Measurements from ENCODE around the gene GRHL1.
"Not testable (repeated sequence)": the region's sequence is repeated elsewhere in the genome, so short reads cannot be mapped to it uniquely, and the experiment has no call there.

Gene GRHL1

DNA sequence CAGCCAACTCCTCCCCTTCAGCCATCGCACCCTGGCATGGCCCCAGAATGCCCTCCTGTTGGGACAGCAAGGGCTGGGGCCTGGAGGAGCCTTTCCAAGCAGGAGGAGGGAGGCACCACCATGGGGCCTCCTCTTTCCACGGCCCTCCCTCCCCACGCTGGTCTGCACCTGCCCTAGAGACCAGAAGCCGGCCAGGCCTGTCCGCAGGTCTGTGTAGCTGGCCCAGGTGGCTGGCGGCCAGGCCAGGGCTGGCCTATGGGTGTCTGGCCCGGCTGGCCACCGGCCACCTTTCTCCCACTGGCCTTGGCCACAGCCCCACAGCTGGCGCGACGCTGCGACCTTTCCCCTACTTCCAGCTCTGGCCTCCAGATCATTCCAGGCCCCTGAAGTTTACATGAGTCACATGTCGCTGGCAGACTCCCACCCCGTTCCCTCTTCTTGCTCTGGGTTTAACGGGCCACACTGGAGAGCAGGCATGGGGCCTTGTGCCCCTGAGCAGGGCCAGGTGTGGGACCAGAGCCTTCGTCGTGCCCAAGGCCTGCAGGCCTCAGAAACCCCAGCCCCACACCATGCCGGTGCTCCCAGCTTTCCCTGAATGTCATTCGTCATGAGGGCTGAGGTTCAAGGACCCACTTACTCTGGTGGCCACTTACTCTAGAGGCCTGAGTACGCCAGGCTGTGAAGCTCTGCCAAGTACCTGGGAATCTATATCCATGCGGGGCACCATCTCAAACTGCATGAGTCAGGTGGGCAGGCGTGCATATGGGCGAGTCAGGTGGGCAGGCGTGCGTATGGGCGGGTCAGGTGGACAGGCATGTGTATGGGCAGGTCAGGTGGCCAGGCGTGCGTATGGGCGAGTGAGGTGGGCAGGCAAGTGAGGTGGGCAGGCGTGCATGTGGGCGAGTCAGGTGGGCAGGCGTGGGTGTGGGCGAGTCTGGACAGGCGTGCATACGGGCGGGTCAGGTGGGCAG is 58.6 kb downstream of the GRHL1 start:
- DNase-seq (ENCODE audit: low spot score): no peak

DNA sequence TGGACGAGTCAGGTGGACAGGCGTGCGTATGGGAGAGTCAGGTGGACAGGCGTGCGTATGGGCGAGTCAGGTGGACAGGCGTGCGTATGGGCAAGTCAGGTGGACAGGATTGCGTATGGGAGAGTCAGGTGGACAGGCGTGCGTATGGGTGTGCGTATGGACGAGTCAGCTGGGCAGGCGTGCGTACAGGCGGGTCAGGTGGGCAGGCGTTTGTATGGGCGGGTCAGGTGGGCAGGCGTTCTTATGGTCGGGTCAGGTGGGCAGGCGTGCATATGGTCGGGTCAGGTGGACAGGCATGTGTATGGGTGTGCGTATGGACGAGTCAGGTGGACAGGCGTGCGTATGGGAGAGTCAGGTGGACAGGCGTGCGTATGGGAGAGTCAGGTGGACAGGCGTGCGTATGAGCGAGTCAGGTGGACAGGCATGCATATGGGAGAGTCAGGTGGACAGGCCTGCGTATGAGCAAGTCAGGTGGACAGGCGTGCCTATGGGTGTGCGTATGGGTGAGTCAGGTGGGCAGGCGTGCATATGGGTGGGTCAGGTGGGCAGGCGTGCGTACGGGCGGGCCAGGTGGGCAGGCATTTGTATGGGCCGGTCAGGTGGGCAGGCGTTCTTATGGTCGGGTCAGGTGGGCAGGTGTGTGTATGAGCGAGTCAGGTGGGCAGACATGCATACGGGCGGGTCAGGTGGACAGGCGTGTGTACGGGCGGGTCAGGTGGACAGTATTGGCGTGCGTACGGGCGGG is 59.5 kb downstream of the GRHL1 start:
- not testable (repeated sequence) for DNase-seq (ENCODE audit: low spot score)

DNA sequence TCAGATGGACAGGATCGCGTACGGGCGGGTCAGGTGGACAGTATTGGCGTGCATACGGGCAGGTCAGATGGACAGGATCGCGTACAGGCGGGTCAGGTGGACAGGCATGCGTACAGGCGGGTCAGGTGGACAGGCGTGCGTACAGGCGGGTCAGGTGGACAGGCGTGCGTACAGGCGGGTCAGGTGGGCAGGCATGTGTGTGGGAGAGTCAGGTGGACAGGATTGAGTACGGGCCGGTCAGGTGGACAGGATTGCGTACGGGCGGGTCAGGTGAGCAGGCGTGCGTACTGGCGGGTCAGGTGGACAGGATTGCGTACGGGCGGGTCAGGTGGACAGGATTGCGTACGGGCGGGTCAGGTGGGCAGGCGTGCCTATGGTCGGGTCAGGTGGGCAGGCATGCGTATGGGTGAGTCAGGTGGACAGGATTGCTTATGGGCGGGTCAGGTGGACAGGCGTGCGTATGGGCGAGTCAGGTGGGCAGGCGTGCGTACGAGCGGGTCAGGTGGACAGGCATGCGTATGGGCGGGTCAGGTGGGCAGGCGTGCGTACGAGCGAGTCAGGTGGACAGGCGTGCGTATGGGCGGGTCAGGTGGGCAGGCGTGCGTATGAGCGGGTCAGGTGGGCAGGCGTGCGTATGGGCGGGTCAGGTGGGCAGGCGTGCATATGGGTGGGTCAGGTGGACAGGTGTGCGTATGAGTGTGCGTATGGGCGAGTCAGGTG is 60.3 kb downstream of the GRHL1 start:
- not testable (repeated sequence) for DNase-seq (ENCODE audit: low spot score)

DNA sequence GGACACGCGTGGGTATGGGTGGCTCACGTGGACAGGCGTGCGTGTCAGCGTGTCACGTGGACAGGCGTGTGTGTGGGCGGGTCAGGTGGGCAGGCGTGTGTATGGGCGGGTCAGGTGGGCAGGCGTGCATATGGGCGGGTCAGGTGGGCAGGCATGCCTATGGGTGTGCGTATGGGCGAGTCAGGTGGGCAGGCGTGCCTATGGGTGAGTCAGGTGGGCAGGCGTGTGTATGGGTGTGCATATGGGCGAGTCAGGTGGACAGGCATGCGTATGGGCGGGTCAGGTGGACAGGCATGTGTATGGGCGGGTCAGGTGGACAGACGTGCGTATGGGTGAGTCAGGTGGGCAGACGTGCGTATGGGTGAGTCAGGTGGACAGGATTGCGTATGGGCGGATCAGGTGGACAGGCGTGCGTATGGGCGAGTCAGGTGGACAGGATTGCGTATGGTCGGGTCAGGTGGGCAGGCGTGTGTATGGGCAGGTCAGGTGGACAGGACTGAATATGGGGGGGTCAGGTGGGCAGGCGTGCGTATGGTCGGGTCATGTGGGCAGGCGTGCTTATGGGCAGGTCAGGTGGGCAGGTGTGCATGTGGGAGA is 61.0 kb downstream of the GRHL1 start:
- DNase-seq (ENCODE audit: low spot score): not testable (repeated sequence)

DNA sequence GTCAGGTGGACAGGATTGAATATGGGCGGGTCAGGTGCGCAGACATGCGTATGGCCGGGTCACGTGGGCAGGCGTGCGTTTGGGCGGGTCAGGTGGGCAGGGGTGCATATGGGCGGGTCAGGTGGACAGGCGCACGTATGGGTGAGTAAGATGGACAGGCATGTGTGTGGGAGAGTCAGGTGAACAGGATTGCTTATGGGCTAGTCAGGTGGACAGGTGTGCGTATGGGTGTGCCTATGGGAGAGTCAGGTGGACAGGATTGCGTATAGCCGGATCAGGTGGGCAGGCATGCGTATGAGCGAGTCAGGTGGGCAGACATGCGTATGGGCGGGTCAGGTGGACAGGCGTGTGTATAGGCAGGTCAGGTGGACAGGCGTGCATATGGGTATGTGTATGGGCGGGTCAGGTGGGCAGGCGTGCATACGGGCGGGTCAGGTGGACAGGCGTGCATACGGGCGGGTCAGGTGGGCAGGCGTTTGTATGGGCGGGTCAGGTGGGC is 61.5 kb downstream of the GRHL1 start:
- no peak for DNase-seq (ENCODE audit: low spot score)

DNA sequence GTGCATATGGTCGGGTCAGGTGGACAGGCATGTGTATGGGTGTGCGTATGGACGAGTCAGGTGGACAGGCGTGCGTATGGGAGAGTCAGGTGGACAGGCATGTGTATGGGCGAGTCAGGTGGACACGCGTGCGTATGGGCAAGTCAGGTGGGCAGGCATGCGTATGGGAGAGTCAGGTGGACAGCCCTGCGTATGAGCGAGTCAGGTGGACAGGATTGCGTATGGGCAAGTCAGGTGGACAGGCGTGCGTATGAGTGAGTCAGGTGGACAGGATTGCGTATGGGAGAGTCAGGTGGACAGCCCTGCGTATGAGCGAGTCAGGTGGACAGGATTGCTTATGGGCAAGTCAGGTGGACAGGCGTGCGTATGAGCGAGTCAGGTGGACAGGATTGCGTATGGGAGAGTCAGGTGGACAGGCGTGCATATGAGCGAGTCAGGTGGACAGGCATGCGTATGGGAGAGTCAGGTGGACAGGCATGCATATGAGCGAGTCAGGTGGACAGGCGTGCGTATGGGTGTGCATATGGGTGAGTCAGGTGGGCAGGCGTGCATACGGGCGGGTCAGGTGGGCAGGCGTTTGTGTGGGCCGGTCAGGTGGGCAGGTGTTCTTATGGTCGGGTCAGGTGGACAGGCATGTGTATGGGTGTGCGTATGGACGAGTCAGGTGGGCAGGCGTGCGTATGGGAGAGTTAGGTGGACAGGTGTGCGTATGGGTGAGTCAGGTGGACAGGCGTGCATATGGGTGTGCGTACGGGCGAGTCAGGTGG is 62.3 kb downstream of the GRHL1 start:
- DNase-seq (ENCODE audit: low spot score): not testable (repeated sequence)

DNA sequence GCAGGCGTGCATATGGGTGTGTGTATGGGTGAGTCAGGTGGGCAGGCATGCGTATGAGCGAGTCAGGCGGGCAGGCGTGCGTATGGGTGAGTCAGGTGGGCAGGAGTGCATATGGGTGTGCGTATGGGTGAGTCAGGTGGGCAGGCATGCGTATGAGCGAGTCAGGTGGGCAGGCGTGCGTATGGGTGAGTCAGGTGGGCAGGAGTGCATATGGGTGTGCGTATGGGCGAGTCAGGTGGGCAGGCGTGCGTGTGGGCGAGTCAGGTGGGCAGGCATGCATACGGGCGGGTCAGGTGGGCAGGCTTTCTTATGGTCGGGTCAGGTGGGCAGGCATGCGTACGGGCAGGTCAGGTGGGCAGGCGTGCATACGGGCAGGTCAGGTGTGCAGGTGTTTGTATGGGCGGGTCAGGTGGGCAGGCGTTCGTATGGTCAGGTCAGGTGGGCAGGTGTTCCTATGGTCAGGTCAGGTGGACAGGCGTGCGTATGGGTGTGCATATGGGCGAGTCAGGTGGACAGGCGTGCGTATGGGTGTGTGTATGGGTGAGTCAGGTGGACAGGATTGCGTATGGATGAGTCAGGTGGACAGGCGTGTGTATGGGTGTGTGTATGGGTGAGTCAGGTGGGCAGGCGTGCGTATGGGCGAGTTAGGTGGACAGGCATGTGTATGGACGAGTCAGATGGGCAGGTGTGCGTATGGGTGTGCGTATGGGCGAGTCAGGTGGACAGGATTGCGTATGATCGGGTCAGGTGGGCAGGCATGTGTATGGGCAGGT is 63.1 kb downstream of the GRHL1 start:
- no peak for DNase-seq (ENCODE audit: low spot score)

DNA sequence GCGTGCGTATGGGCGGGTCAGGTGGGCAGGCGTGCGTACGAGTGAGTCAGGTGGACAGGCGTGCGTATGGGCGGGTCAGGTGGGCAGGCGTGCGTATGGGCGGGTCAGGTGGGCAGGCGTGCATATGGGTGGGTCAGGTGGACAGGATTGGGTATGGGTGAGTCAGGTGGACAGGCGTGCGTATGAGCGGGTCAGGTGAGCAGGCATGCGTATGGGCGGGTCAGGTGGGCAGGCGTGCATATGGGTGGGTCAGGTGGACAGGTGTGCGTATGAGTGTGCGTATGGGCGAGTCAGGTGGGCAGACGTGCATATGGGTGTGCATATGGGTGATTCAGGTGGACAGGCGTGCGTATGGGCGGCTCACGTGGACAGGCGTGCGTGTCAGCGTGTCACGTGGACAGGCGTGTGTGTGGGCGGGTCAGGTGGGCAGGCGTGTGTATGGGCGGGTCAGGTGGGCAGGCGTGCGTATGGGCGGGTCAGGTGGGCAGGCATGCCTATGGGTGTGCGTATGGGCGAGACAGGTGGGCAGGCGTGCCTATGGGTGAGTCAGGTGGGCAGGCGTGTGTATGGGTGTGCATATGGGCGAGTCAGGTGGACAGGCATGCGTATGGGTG is 64.0 kb downstream of the GRHL1 start:
- DNase-seq (ENCODE audit: low spot score): not testable (repeated sequence)

DNA sequence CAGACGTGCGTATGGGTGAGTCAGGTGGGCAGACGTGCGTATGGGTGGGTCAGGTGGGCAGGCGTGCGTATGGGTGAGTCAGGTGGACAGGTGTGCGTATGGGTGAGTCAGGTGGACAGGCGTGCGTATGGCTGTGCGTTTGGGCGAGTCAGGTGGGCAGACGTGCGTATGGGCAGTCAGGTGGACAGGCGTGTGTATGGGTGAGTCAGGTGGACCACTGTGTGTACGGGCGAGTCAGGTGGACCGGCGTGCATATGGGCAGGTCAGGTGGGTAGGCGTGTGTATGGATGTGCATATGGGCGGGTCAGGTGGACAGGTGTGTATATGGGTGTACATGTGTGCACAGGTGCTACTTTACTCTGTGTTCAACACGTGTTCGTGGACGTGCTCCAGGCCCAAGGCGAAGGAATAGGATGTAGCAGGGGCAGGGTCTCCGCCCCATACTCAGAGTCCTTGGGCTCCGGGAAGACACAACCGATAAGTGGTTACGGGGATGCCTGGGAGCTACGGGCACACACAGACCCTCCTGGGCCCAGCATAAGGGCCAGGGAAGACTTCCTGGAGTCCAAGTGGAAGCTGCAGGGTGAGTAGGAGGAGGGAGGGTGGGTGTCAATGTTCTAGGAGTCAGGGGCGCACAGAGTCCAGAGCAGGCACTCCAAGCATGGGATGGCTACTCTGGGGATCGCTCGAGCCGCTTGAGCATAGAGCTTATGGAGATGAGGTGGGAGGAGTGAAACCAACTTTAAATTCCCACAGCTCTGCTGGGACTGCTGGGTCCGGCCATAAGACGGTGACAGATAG is 64.7 kb downstream of the GRHL1 start:
- no peak for DNase-seq (ENCODE audit: low spot score)

DNA sequence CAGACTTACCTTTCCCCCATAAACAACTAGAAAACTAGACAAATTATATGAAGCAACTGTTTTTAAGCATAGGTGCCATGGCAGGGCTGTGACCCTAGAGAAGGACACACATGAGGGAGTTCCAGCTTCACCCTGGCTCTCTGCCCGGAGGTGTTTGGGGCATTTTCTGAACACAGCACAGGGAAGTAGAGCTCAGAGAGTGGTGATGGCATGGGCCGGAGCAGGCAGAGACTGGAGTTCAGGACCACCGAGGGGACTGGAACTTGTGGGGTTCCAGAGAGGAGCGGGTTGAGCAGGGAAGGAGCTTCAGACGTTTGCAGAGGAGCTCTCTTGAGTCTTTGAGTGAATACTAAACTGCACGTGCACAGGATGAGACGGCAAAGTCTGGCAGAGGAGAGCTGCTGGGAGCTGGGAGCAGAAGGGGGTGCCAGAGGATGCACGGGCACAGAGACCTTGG is 65.3 kb downstream of the GRHL1 start:
- no peak for DNase-seq (ENCODE audit: low spot score)

DNA sequence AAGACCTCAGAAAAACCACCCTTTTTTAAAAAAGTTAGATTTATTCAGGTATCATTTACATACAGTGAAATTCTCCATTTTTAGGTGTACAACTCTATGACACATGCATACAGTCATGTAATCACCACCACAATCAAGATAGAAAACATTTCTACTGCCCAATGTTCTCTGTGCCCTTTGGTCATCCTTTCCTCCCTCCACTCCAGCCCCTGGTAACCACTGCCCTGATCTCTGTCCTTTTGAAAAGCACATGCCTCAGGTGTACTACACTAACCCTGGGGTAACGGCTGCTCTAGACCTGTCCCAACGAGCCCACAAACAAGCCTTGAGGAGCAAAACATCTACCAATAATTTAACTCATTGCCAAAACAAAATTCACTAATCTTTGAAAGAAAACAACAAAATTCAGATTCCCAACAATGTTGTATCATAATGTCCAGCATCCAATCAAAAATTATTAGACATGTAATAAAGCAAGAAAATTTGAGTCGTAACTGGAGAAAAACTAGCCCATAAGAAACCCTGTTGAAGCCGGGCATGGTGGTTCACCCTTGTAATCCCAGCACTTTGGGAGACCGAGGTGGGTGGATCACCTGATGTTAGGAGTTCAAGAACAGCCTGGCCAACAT is 65.9 kb downstream of the GRHL1 start:
- no peak for DNase-seq (ENCODE audit: low spot score)

DNA sequence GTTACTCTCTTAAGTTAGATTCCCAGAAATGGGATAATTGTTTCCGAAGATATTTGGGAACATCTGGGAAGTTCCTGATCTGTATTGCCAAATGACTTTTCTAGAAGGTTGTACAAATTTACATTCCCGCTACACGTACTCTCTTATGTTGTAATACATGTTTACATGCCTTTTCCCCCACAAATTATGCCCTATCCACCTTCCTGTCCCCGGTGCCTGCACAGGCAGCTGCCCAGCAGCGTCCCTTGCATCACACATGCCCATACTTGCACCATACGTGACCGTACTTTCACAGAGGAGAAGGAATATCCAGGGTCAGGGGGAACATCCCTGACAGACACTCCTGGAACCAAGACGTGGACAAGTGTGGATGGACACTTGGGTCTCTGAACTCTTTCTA is 67.7 kb downstream of the GRHL1 start:
- no peak for DNase-seq (ENCODE audit: low spot score)

DNA sequence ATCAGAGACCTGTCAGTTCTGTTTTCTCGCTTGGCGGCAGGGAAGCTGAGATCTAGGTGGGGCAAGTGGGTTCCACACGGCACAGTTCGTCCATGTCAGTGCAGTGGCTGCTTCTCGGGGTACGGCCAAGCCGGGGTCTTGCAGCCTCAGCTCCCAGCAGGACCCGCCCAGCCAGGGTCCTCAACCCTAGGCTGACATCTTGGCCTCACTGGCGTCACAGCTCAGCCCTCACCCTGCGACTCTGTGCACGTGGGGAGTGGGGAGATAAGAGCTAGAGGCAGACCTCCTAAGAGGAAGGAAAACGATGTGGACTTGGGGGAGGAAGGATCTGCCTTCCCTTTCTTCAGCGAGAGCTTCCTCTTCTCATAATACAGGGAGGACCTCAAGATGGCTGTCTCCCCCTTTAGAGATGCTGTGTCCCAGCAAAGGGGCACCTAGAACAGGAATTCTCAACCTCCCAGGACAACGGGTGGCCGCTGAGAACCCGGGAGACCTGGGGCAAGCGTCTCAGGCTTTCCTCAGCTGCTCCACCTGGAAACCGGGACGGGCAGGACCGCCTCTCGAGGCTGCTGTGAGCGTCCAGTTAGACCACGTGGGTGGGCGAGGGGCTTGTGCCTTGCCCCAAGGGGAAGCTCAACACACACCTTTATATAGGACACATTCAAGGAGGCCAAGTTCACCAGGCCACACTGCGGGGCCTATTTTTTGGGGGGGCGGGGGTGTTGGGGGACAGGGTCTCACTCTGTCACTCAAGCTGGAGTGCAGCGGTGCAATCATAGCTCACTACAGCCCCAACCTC is 68.3 kb downstream of the GRHL1 start:
- DNase-seq (ENCODE audit: low spot score): no peak

DNA sequence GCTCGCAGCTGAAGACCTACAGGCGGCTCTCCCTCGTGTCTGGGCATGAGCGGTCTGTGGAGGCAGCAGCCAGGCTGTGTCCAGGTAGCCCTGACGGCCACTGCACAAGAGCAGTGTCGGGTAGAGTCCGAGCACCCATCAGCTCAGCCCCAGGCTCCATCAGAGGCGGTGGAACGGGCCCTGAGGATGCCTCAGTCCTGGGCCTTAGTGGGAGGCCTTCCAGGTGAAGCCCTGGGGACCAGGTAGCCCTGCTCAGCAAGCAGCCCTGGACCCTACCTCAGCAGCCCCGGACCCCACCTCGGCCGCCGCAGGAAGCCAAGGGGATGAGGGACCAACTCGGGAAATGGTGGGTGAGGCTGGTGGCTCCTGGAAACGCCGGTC is 70.5 kb downstream of the GRHL1 start:
- DNase-seq (ENCODE audit: low spot score): no peak

DNA sequence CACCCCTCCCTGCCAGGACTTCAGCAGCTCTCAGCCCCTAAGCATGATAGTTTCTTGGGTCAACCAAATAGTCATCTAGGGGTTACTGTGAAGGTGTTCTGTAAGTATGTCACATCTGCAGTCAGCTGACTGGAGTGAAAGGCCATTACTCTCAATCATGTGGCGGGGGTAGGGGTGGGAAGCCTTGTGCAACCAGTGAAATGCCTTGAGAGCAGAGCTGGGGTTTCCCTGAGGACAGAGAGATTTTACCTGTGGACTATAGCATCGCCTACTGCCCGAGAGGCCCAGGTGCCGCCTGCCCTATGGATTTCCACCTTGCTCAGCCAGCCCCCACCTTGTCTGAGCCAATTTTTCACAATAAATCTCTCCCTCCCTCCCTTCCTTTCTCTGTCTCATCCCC is 71.0 kb downstream of the GRHL1 start:
- DNase-seq (ENCODE audit: low spot score): no peak

DNA sequence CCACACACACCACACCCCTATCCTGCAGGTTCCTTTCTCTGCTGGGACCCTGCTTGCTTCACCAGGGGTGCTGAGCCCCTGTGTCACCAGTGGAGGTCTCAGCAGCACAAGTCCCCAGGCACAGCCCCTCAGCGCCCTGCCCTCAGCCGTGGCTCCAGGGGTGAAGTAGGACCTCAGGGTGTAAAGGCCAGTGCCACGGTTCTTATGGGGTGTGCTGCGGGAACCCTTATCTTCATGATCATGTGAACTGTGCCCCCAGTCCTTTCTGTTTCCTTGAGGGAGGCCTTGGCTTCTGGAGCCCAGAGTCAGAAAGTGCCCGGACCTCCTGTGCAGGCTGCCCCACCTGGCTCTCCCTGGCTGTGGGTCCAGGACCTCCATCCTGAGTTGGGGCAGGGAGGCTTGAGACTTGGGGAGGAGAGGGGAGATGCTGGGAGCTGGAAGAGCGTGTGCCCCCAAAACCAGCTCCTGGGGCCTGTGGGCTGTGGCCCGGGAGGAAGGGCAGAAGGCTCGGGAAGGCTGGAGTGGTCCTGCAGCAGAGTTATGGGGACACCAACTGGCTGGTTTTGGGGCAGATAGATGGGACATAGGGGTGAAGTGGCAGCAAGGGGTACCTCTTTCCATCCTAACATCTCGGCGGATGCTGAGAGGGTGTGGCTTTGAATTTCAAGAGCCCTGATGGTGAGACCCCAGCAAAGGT is 71.6 kb downstream of the GRHL1 start:
- DNase-seq (ENCODE audit: low spot score): no peak
